Esophagus muscularis mucosa (tissue), 4 donors: ENCODE results near the gene SNRNP48. TPM values are rescaled to one million over a fixed set of nuclear protein-coding genes. Genes with fewer than 3 reads are reported as not detected.
A peak's percentile ranks its signal among the peaks of the same experiment; 100 is the strongest.

Experiments
- DNase-seq: peaks from one replicate; pipeline ENCODE4 v3.0.0-alpha.2; 2017; ENCODE audit errors: extremely low spot score
- H3K27ac ChIP-seq, 4 donors: fragments of 200-600 bp; sonication (generic); replicated peaks in 1 of 4; 1 replicate in 3 of 4; 2 replicates in 1 of 4; pipeline ENCODE4 v1.5.1; 2016 to 2019; ENCODE audit warnings: mild to moderate bottlenecking in 1 of 4
- H3K27me3 ChIP-seq, 4 donors: fragments of 200-600 bp; sonication (generic); one replicate each; pipeline versions ENCODE4 v1.5.1 to v1.6.0; 2016 to 2019
- H3K36me3 ChIP-seq, 4 donors: fragments of 200-600 bp; sonication (generic); one replicate each; pipeline ENCODE4 v1.5.1; 2016 to 2019
- H3K4me1 ChIP-seq, 4 donors: fragments of 200-600 bp; sonication (generic); one replicate each; pipeline ENCODE4 v1.5.1; 2016 to 2019
- H3K4me3 ChIP-seq, 4 donors: fragments of 200-600 bp; sonication (generic); 1 replicate in 2 of 4; 2 replicates in 2 of 4; pipeline ENCODE4 v1.5.1; 2016 to 2019; ENCODE audit warnings: mild to moderate bottlenecking in 4 of 4, moderate library complexity in 1 of 4
- H3K9me3 ChIP-seq, 4 donors: fragments of 200-600 bp; sonication (generic); 1 replicate in 3 of 4; 2 replicates in 1 of 4; pipeline ENCODE4 v1.5.1; 2016 to 2019
- CTCF ChIP-seq, 3 experiments: fragments of 200-600 bp in 2 of 3; fragments of 450-650 bp in 1 of 3; sonication (generic) in 2 of 3; IDR thresholded peaks; one replicate each; pipeline ENCODE4 v1.5.1; 2017 to 2019; ENCODE audit warnings: antibody characterized with exemption in 3 of 3, mild to moderate bottlenecking in 2 of 3, moderate library complexity in 1 of 3
- EP300 ChIP-seq: sonication (generic); formaldehyde crosslinking; IDR thresholded peaks from one replicate; pipeline ENCODE4 v1.6.1; 2017; ENCODE audit warnings: antibody characterized with exemption
- POLR2A ChIP-seq: fragments of 450-650 bp; IDR thresholded peaks from one replicate; pipeline ENCODE4 v1.6.1; 2017; ENCODE audit warnings: antibody characterized with exemption, moderate library complexity, mild to moderate bottlenecking, low read depth
- POLR2AphosphoS5 ChIP-seq, 2 donors: sonication (generic); formaldehyde crosslinking; IDR thresholded peaks; one replicate each; pipeline ENCODE4 v1.6.1; 2017; ENCODE audit warnings: antibody characterized with exemption in 2 of 2
- WGBS: methylation state at CpG from one replicate; pipeline ENCODE4 v1.1.5; 2018; 5-methylcytosine and 5-hydroxymethylcytosine counted together
- intact Hi-C: fragments of 100-400 bp; cut with DNase I; formaldehyde crosslinking; loops from one replicate; pipeline ENCODE4 v1.15.1; 2023
- total RNA-seq, 4 donors: library from RNA; depleted of rRNA; stranded (reverse); fragments of >200 nt; gene quantifications; one replicate each; pipeline versions ENCODE4 v1.1.0 to v1.2.1, GENCODE V29; 2016

The SNRNP48 gene
- total RNA-seq, 4 donors from 2014 or later: 8.9 to 17.0 (median 9.5) TPM

- H3K9me3 ChIP-seq: no peaks in the 10 kb centered on the region
- peaks cover 0 to 25% (median 0%) of the 10 kb centered on the region in 4 donors for H3K36me3 ChIP-seq
- H3K27ac ChIP-seq: no peak overlapping the region
- no peak for DNase-seq
- TF ChIP-seq EP300 (no peak), POLR2A (no peak), CTCF (IDR thresholded peaks at IDR 0.05) (no peak), POLR2AphosphoS5 (IDR thresholded peaks at IDR 0.05) (no peak)
- H3K27me3 ChIP-seq: no peaks in the 10 kb centered on the region
- H3K4me3 ChIP-seq: no peak overlapping the region
- peaks cover 21 to 33% (median 31%) of the 10 kb centered on the region in 4 donors for H3K4me1 ChIP-seq
- WGBS: 66% methylated on average over 4 of the region's 4 CpGs
- intact Hi-C loops: no loop called here
Observed at GRCh38 chr6:7588506-7588905, 1.5 kb upstream of the SNRNP48 start.

DNA sequence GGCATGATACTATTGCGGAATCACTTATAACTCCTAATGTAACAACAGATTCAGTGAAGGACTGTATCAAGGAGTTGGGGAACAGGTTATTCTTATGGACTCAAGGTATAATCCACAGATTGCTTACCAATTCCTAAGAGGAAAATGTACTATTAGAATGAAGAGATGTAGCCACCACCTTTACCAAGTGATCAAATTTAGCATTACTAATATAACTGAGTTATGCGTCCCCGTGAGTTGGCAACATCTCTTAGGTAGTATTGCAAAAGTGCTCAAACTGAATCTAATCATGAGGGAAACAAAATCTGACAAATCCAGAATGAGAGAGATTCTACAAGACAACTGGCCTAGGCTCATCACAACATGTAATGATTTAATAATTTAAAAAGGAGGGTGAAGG, 777 bp upstream of the SNRNP48 start:
- no peak for DNase-seq
- TF ChIP-seq EP300 (no peak), POLR2A (no peak), CTCF (IDR thresholded peaks at IDR 0.05) (no peak), POLR2AphosphoS5 (IDR thresholded peaks at IDR 0.05) (no peak)
- no peaks in the 10 kb centered on the region for H3K27me3 ChIP-seq
- peak overlapping the region; percentile 75 to 94 (median 92) for H3K4me3 ChIP-seq
- peaks cover 0 to 25% (median 4%) of the 10 kb centered on the region in 4 donors for H3K36me3 ChIP-seq
- peak overlapping the region in 3 of 4 donors; percentile 75 to 77 (median 75) for H3K27ac ChIP-seq
- no peaks in the 10 kb centered on the region for H3K9me3 ChIP-seq
- peaks cover 21 to 33% (median 31%) of the 10 kb centered on the region in 4 donors for H3K4me1 ChIP-seq
- WGBS: 86% methylated on average over 3 of the region's 3 CpGs
- intact Hi-C loops: no loop called here

GRCh38 chr6:7590918-7591302, 912 bp downstream of the SNRNP48 start:
- peaks cover 21 to 33% (median 31%) of the 10 kb centered on the region in 4 donors for H3K4me1 ChIP-seq
- no peaks in the 10 kb centered on the region for H3K9me3 ChIP-seq
- DNase-seq: no peak
- peak overlapping the region in 3 of 4 donors; percentile 75 to 77 (median 75) for H3K27ac ChIP-seq
- peak overlapping the region; percentile 75 to 94 (median 92) for H3K4me3 ChIP-seq
- TF ChIP-seq CTCF (IDR thresholded peaks at IDR 0.05): no peak
- TF ChIP-seq POLR2AphosphoS5 (IDR thresholded peaks at IDR 0.05): no peak
- no peak for TF ChIP-seq POLR2A
- TF ChIP-seq EP300: no peak
- H3K27me3 ChIP-seq: no peaks in the 10 kb centered on the region
- WGBS: 19% methylated on average over 10 of the region's 10 CpGs
- H3K36me3 ChIP-seq: peaks cover 7 to 22% (median 20%) of the 10 kb centered on the region in 4 donors
- intact Hi-C loops: loop anchor here (5.0 kb wide), 1 partner anchor 279 kb away; the partner anchor contains the start of gene SSR1

- DNase-seq: no peak
- intact Hi-C loops: loop anchor here (5.0 kb wide), 1 partner anchor 279 kb away; the partner anchor contains the start of gene SSR1
- peaks cover 21 to 33% (median 31%) of the 10 kb centered on the region in 4 donors for H3K4me1 ChIP-seq
- 95% methylated on average over 5 of the region's 5 CpGs for WGBS
- peaks cover 11 to 28% (median 25%) of the 10 kb centered on the region in 4 donors for H3K36me3 ChIP-seq
- no peaks in the 10 kb centered on the region for H3K27me3 ChIP-seq
- no peak for TF ChIP-seq POLR2AphosphoS5 (IDR thresholded peaks at IDR 0.05)
- TF ChIP-seq POLR2A: no peak
- no peak for TF ChIP-seq CTCF (IDR thresholded peaks at IDR 0.05)
- TF ChIP-seq EP300: no peak
- H3K4me3 ChIP-seq: peak overlapping the region in 1 of 4 donors; percentile 92
- no peaks in the 10 kb centered on the region for H3K9me3 ChIP-seq
- H3K27ac ChIP-seq: no peak overlapping the region
Observed at GRCh38 chr6:7591770-7592169, 1.8 kb downstream of the SNRNP48 start.
